ENCODE results near the gene DLX2. TPM values are rescaled to one million over a fixed set of nuclear protein-coding genes. Genes with fewer than 3 reads are reported as not detected.
"Not testable (repeated sequence)": the region's sequence is repeated elsewhere in the genome, so short reads cannot be mapped to it uniquely, and the experiment has no call there.

The DLX2 gene
- total RNA-seq, 2 experiments from 2014 or later = not detected

DNA sequence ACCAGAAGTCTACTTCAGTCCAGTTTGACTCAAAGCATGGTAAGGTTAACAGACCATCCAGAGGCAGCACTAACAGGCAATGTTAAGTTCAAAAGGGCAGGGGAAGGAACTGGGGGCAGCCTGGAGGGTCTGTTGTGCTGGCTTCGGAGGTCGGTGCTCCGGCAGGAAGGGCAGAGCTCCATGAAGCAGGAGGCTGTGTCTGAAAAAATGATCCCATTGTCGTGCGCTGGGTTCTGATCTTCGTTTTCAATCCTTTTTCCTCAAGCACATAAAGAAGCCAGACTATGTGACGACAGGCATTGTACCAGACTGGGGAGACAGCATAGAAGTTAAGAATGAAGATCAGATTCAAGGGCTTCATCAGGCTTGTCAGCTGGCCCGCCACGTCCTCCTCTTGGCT, 39.3 kb downstream of the DLX2 start:
- H3K4me1 Mint-ChIP-seq = no peaks in the 10 kb centered on the region
- H3K4me3 Mint-ChIP-seq = no peak overlapping the region
- no peak for DNase-seq
- no peaks in the 10 kb centered on the region for H3K27me3 Mint-ChIP-seq
- no peak overlapping the region for H3K27ac Mint-ChIP-seq
- H3K36me3 Mint-ChIP-seq = peaks cover 14% of the 10 kb centered on the region
- H3K9me3 Mint-ChIP-seq = no peaks in the 10 kb centered on the region

DNA sequence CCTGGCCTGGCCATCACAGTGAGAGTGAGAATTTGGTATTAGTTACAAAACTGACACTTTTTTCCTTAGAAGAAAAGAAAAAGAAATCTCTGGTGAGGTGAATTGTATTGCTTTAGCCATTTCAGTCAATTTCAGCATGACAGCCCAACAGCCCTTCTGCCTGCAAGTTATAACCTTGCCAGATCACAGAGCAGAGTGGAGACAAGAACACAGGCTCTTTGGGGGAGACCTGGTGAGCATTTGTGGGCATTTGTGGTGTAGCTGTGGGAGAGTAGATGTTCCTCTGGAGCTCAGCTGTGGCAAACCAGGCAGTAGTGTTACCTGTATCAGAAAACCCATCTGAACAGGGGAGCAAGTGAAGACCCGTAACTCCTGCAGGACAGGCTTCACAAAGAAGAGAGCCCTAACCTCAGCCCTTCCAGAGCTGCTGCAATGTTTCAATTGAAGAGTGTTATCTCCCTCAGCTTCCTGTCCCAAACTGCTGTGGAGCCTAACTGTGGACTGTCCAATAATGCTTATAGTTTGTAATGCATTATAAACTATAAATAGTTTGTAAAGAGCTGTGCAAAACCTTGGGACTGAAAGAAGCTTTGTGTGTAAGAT, 40.2 kb downstream of the DLX2 start:
- no peak for DNase-seq
- Mint-ChIP-seq H3K27ac (no peak overlapping the region), H3K27me3 (no peaks in the 10 kb centered on the region), H3K4me1 (no peaks in the 10 kb centered on the region), H3K4me3 (no peak overlapping the region), H3K36me3 (peaks cover 14% of the 10 kb centered on the region), H3K9me3 (no peaks in the 10 kb centered on the region)

DNA sequence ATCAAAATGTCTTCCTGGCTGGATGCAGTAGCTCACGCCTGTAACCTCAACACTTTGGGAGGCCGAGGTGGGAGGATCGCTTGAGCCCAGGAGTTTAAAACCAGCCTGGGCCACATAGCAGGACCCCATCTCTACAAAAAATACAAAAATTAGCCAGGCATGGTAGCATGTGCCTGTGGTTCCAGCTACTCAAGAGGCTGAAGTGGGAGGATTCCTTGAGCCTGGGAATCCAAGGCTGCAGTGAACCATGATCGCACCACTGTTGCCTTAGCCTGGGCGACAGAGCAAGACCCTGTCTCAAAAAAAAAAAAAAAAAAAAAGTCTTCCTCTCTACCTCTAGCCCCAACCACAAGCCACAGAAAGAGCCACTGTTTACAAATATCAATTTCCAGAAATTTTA, 42.6 kb downstream of the DLX2 start:
- DNase-seq, H3K27ac Mint-ChIP-seq, H3K27me3 Mint-ChIP-seq, H3K4me3 Mint-ChIP-seq, H3K4me1 Mint-ChIP-seq, H3K9me3 Mint-ChIP-seq: not testable (repeated sequence)
- H3K36me3 Mint-ChIP-seq = peaks cover 13% of the 10 kb centered on the region

GRCh38 chr2:172058660-172059059, 44.0 kb downstream of the DLX2 start:
- Mint-ChIP-seq H3K27ac (no peak overlapping the region), H3K27me3 (no peaks in the 10 kb centered on the region), H3K36me3 (peaks cover 9% of the 10 kb centered on the region), H3K4me3 (no peak overlapping the region), H3K9me3 (no peaks in the 10 kb centered on the region), H3K4me1 (no peaks in the 10 kb centered on the region)
- DNase-seq = no peak

- Mint-ChIP-seq H3K27ac (no peak overlapping the region), H3K27me3 (no peaks in the 10 kb centered on the region), H3K9me3 (no peaks in the 10 kb centered on the region)
These were observed 46.4 kb downstream of the DLX2 start for GRCh38 chr2:172056293-172056692.

GRCh38 chr2:172053486-172053885, 49.2 kb downstream of the DLX2 start:
- H3K4me1 Mint-ChIP-seq = peaks cover 2% of the 10 kb centered on the region
- H3K36me3 Mint-ChIP-seq = no peaks in the 10 kb centered on the region
- no peak overlapping the region for H3K4me3 Mint-ChIP-seq
- no peak overlapping the region for H3K27ac Mint-ChIP-seq
- H3K9me3 Mint-ChIP-seq = no peaks in the 10 kb centered on the region
- DNase-seq = no peak
- no peaks in the 10 kb centered on the region for H3K27me3 Mint-ChIP-seq

More at GRCh38 chr2:172056293-172056692, 46.4 kb downstream of the DLX2 start:
- H3K36me3 Mint-ChIP-seq = no peaks in the 10 kb centered on the region
- no peak for DNase-seq
- peaks cover 2% of the 10 kb centered on the region for H3K4me1 Mint-ChIP-seq
- H3K4me3 Mint-ChIP-seq = no peak overlapping the region

DNA sequence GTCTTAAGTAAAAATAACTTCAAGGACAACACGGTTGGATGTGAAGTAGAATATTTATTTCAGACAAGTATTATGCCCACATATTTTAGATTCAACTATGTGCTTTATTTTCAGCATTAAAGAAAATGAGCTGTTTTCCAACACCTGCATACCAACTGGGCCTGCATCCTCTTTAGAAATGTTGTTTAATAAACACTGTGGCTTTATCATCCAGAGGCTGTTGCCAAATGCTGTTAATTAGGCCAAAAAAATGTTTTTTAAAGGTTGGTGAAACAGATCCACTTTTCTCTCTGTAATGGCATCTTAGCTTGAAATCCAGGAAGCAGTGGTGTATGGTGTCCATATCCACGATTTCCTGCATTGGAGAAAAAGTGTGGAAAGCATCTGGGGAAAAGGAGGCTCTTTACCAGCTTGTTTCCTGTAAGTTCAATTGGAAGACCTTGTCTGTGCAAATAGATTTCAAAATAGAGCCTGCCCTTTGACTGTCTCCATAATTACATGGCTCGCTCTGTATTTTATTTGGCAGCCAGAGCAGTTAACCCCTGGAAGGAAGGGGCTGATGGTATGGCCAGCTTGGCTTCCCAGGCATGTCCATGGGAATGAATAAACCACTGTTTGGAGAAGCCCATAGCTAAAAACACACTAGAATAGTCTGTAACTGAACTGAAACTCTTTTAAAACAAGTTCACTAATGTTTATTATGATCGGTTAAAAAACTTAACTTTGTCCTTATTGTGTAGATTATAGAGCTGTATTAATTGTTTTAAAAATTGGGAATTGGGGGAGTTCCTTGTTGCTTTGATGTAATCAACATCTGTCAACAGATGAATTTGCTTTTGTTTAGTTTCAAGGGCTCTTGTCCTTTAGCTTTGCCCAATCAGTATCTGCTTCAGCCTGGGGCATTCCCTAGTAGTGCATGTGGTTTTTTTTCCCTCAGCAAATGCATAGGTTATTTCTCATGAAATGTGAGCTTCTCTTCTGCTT, 50.4 kb downstream of the DLX2 start:
- no peak for DNase-seq
- Mint-ChIP-seq H3K4me3 (no peak overlapping the region), H3K4me1 (peaks cover 2% of the 10 kb centered on the region), H3K36me3 (no peaks in the 10 kb centered on the region), H3K9me3 (no peaks in the 10 kb centered on the region), H3K27me3 (no peaks in the 10 kb centered on the region), H3K27ac (no peak overlapping the region)

- no peaks in the 10 kb centered on the region for H3K36me3 Mint-ChIP-seq
- H3K4me3 Mint-ChIP-seq = no peak overlapping the region
- no peaks in the 10 kb centered on the region for H3K9me3 Mint-ChIP-seq
- no peak for DNase-seq
- H3K4me1 Mint-ChIP-seq = peaks cover 4% of the 10 kb centered on the region
- no peaks in the 10 kb centered on the region for H3K27me3 Mint-ChIP-seq
- no peak overlapping the region for H3K27ac Mint-ChIP-seq
These were observed 52.1 kb downstream of the DLX2 start for GRCh38 chr2:172050479-172051125.

DNA sequence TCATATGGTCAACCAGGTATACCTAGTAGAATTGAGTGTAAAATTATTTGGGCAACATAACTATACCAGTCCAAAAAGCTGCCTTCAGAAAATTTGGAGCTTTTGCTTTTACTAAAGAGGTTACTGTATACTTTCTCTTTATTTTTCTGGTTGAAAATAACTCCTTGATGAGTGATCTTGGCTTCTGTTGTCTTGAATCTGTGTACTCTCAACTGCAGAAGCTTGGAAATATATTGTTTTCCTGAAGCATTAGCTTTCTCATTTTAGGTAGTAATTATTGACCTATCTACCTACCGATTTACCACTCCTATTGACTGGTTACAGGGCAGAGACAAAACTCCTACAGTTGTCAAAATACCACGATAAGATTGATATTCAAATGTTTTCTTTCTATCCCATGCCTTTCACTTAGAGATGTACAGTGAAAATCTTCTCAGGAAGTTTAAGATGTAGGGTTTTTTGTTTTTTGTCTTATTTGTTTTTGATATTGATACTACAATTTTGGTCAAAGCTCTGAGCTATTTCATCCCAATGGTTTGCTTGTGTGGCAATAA, 53.1 kb downstream of the DLX2 start:
- no peak for DNase-seq
- peaks cover 4% of the 10 kb centered on the region for H3K4me1 Mint-ChIP-seq
- H3K27me3 Mint-ChIP-seq = no peaks in the 10 kb centered on the region
- H3K27ac Mint-ChIP-seq = no peak overlapping the region
- H3K4me3 Mint-ChIP-seq = no peak overlapping the region
- no peaks in the 10 kb centered on the region for H3K9me3 Mint-ChIP-seq
- no peaks in the 10 kb centered on the region for H3K36me3 Mint-ChIP-seq

Other genes starting within 250 kb of the DLX2 start
- 10 to 100 TPM; 24.5 to 25.5 TPM for gene SLC25A12, start 208.7 kb downstream of the DLX2 start, total RNA-seq
- gene HAT1, start 180.4 kb downstream of the DLX2 start, total RNA-seq = 10 to 100 TPM; 92.4 to 95.6 TPM
- 1 to 10 TPM; 5.2 to 6.0 TPM for gene METAP1D, start 102.9 kb downstream of the DLX2 start, total RNA-seq
- gene DLX1, start 17.4 kb downstream of the DLX2 start, total RNA-seq = under 1 TPM in 1 of 2 experiments, not detected in 1; 0.10 TPM

Data from activated naive CD8-positive, alpha-beta T cell treated with anti-CD3 and anti-CD28 coated beads for 36 hours (primary cell).